ENCODE results near the gene CPVL. TPM values are rescaled to one million over a fixed set of nuclear protein-coding genes. Genes with fewer than 3 reads are reported as not detected.
A peak's percentile ranks its signal among the peaks of the same experiment; 100 is the strongest.

The CPVL gene
- total and polyA plus RNA-seq, 2 donors (not counting 1 experiment from before 2014, with no cell fraction given): 0.17 TPM; not detected in 1

GRCh38 chr7:29022291-29022988, 123.9 kb downstream of the CPVL start:
- H3K36me3 ChIP-seq (ENCODE audit: control insufficient read depth, insufficient read depth, low read length): no peaks in the 10 kb centered on the region
- no peaks in the 10 kb centered on the region for H3K4me1 ChIP-seq (ENCODE audit: control insufficient read depth, extremely low read depth, insufficient read depth, low read length)
- H2AFZ ChIP-seq (ENCODE audit: low read length): no peak overlapping the region
- H3K27ac ChIP-seq (ENCODE audit: insufficient read depth, low read length): no peak overlapping the region
- H3K9ac ChIP-seq (ENCODE audit: insufficient read depth, low read length): no peak overlapping the region
- TF ChIP-seq EZH2 (IDR thresholded peaks at IDR 0.05; ENCODE audit: low read length, missing control alignments) (no peak), CTCF (conservative IDR thresholded peaks at IDR 0.05 in 1 of 2, IDR thresholded peaks at IDR 0.05 in 1 of 2; ENCODE audit: low read depth in 1 of 2, low read length in 2 of 2) (no peak)
- H3K27me3 ChIP-seq (ENCODE audit: control insufficient read depth, insufficient read depth, low read length): no peaks in the 10 kb centered on the region
- no peak overlapping the region for H3K4me3 ChIP-seq (replicated peaks in 1 of 4; ENCODE audit: control extremely low read depth in 1 of 4, insufficient read depth in 1 of 4, low read depth in 3 of 4, low read length in 4 of 4)
- no peaks in the 10 kb centered on the region for H3K9me3 ChIP-seq (ENCODE audit: control insufficient read depth, insufficient read depth, low read depth, low read length)
- no peaks in the 10 kb centered on the region for H3K79me2 ChIP-seq (ENCODE audit: control insufficient read depth, insufficient read depth, low read length)
- H4K20me1 ChIP-seq (ENCODE audit: control insufficient read depth, extremely low read depth, insufficient read depth, low read length): no peaks in the 10 kb centered on the region
- DNase-seq (ENCODE audit: low read depth in 2 of 2): no peak
- no peak overlapping the region for H3K4me2 ChIP-seq (ENCODE audit: extremely low read depth, insufficient read depth, low read length)

- no peak overlapping the region for H3K4me2 ChIP-seq (ENCODE audit: extremely low read depth, insufficient read depth, low read length)
- TF ChIP-seq CTCF (conservative IDR thresholded peaks at IDR 0.05 in 1 of 2, IDR thresholded peaks at IDR 0.05 in 1 of 2; ENCODE audit: low read depth in 1 of 2, low read length in 2 of 2) (no peak), EZH2 (IDR thresholded peaks at IDR 0.05; ENCODE audit: low read length, missing control alignments) (no peak)
- DNase-seq (ENCODE audit: low read depth in 2 of 2): no peak
- H3K27me3 ChIP-seq (ENCODE audit: control insufficient read depth, insufficient read depth, low read length): no peaks in the 10 kb centered on the region
- no peaks in the 10 kb centered on the region for H3K36me3 ChIP-seq (ENCODE audit: control insufficient read depth, insufficient read depth, low read length)
- no peak overlapping the region for H3K9ac ChIP-seq (ENCODE audit: insufficient read depth, low read length)
- no peak overlapping the region for H3K4me3 ChIP-seq (replicated peaks in 1 of 4; ENCODE audit: control extremely low read depth in 1 of 4, insufficient read depth in 1 of 4, low read depth in 3 of 4, low read length in 4 of 4)
- H3K79me2 ChIP-seq (ENCODE audit: control insufficient read depth, insufficient read depth, low read length): no peaks in the 10 kb centered on the region
- no peaks in the 10 kb centered on the region for H3K4me1 ChIP-seq (ENCODE audit: control insufficient read depth, extremely low read depth, insufficient read depth, low read length)
- no peaks in the 10 kb centered on the region for H4K20me1 ChIP-seq (ENCODE audit: control insufficient read depth, extremely low read depth, insufficient read depth, low read length)
- H2AFZ ChIP-seq (ENCODE audit: low read length): no peak overlapping the region
- no peaks in the 10 kb centered on the region for H3K9me3 ChIP-seq (ENCODE audit: control insufficient read depth, insufficient read depth, low read depth, low read length)
- no peak overlapping the region for H3K27ac ChIP-seq (ENCODE audit: insufficient read depth, low read length)
Observed at GRCh38 chr7:29019896-29020295, 126.4 kb downstream of the CPVL start.

GRCh38 chr7:29019387-29019786, 127.0 kb downstream of the CPVL start:
- Histone ChIP-seq H3K9me3 (ENCODE audit: control insufficient read depth, insufficient read depth, low read depth, low read length) (no peaks in the 10 kb centered on the region), H2AFZ (ENCODE audit: low read length) (no peak overlapping the region), H3K27ac (ENCODE audit: insufficient read depth, low read length) (no peak overlapping the region), H4K20me1 (ENCODE audit: control insufficient read depth, extremely low read depth, insufficient read depth, low read length) (no peaks in the 10 kb centered on the region), H3K9ac (ENCODE audit: insufficient read depth, low read length) (no peak overlapping the region), H3K4me1 (ENCODE audit: control insufficient read depth, extremely low read depth, insufficient read depth, low read length) (no peaks in the 10 kb centered on the region), H3K79me2 (ENCODE audit: control insufficient read depth, insufficient read depth, low read length) (no peaks in the 10 kb centered on the region), H3K4me3 (replicated peaks in 1 of 4; ENCODE audit: control extremely low read depth in 1 of 4, insufficient read depth in 1 of 4, low read depth in 3 of 4, low read length in 4 of 4) (no peak overlapping the region), H3K27me3 (ENCODE audit: control insufficient read depth, insufficient read depth, low read length) (no peaks in the 10 kb centered on the region), H3K4me2 (ENCODE audit: extremely low read depth, insufficient read depth, low read length) (no peak overlapping the region), H3K36me3 (ENCODE audit: control insufficient read depth, insufficient read depth, low read length) (no peaks in the 10 kb centered on the region)
- peak; percentile 16 to 39 for TF ChIP-seq CTCF (conservative IDR thresholded peaks at IDR 0.05 in 1 of 2, IDR thresholded peaks at IDR 0.05 in 1 of 2; ENCODE audit: low read depth in 1 of 2, low read length in 2 of 2)
- TF ChIP-seq EZH2 (IDR thresholded peaks at IDR 0.05; ENCODE audit: low read length, missing control alignments): no peak
- DNase-seq (ENCODE audit: low read depth in 2 of 2): peak in 1 of 2 donors; percentile 28

Measured in fibroblast of lung (primary cell).